Progenitor cell of endocrine pancreas (in vitro differentiated cells): ENCODE results near the gene HNF4A. TPM values are rescaled to one million over a fixed set of nuclear protein-coding genes. Genes with fewer than 3 reads are reported as not detected.

ENCODE experiments used
- DNase-seq: peaks from one replicate; pipeline ENCODE4 v3.0.0; 2021; ENCODE audit warnings: low spot score; ENCODE audit not compliant: unreplicated experiment
- H3K27ac Mint-ChIP-seq: 2 replicates; pipeline ENCODE4 v1.8.0; 2021; ENCODE audit warnings: mild to moderate bottlenecking, moderate library complexity, mixed read lengths
- H3K27me3 Mint-ChIP-seq: 2 replicates; pipeline ENCODE4 v1.8.0; 2021; ENCODE audit warnings: mixed read lengths
- H3K36me3 Mint-ChIP-seq: 2 replicates; pipeline ENCODE4 v1.8.0; 2022; ENCODE audit warnings: mixed read lengths; ENCODE audit not compliant: insufficient read depth
- H3K4me1 Mint-ChIP-seq: 2 replicates; pipeline ENCODE4 v1.8.0; 2021; ENCODE audit warnings: low read depth, mixed read lengths
- H3K4me3 Mint-ChIP-seq: 2 replicates; pipeline ENCODE4 v1.8.0; 2021; ENCODE audit warnings: low read depth, mild to moderate bottlenecking, moderate library complexity, mixed read lengths
- H3K9me3 Mint-ChIP-seq: 2 replicates; pipeline ENCODE4 v1.8.0; 2021; ENCODE audit warnings: low read depth, mixed read lengths
- total RNA-seq: library from RNA; stranded (reverse); gene quantifications from 2 replicates; pipeline ENCODE4 v1.2.1, GENCODE V29; 2021
- TF ChIP-seq, protein P1 (sequence below): fragments of 200-600 bp; sonication (generic); IDR thresholded peaks from one replicate; pipeline ENCODE4 v1.5.0; 2021; ENCODE audit warnings: antibody characterized with exemption, mild to moderate bottlenecking; ENCODE audit not compliant: unreplicated experiment

HNF4A gene
- total RNA-seq, 1 donor from 2014 or later = 72.9 TPM

DNA sequence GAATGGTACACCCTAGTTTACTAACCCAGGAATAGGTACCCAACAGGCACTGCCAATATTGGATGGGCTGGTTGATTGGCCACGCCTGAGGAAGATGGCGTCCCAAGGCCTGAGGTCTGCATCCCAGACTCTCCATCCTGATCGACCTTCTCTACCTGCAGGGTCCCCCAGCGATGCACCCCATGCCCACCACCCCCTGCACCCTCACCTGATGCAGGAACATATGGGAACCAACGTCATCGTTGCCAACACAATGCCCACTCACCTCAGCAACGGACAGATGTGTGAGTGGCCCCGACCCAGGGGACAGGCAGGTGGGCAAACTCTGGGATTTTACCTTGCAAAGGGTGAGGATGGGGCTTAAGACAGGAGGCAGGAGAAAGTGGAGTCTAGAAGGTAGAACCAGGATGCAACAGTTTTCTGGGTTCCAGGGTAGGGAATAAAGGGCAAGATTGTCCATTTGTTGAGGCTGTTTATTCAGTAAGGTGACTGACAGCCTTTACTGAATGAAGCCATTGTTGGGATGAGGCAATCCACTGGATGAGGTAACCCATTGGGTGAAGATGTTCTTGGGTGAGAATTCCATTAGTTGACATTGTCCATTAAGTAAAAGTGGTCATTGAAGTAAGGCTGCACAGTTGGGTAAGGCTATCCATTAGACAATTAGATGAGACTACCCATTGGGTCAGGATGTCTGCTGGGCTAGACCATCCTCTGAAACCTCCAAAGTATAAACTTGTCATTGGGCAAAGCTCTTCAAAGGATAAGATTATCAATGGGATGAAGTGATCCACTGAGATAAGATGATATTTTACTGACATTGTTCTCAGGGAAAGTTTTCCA is 72.9 kb downstream of the HNF4A start:
- Mint-ChIP-seq H3K4me3 (no peak overlapping the region), H3K27ac (no peak overlapping the region), H3K36me3 (peaks cover 21% of the 10 kb centered on the region), H3K9me3 (no peaks in the 10 kb centered on the region), H3K27me3 (no peaks in the 10 kb centered on the region), H3K4me1 (no peaks in the 10 kb centered on the region)
- no peak for DNase-seq
- TF ChIP-seq, protein P1, sequence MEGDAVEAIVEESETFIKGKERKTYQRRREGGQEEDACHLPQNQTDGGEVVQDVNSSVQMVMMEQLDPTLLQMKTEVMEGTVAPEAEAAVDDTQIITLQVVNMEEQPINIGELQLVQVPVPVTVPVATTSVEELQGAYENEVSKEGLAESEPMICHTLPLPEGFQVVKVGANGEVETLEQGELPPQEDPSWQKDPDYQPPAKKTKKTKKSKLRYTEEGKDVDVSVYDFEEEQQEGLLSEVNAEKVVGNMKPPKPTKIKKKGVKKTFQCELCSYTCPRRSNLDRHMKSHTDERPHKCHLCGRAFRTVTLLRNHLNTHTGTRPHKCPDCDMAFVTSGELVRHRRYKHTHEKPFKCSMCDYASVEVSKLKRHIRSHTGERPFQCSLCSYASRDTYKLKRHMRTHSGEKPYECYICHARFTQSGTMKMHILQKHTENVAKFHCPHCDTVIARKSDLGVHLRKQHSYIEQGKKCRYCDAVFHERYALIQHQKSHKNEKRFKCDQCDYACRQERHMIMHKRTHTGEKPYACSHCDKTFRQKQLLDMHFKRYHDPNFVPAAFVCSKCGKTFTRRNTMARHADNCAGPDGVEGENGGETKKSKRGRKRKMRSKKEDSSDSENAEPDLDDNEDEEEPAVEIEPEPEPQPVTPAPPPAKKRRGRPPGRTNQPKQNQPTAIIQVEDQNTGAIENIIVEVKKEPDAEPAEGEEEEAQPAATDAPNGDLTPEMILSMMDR = no peak

DNA sequence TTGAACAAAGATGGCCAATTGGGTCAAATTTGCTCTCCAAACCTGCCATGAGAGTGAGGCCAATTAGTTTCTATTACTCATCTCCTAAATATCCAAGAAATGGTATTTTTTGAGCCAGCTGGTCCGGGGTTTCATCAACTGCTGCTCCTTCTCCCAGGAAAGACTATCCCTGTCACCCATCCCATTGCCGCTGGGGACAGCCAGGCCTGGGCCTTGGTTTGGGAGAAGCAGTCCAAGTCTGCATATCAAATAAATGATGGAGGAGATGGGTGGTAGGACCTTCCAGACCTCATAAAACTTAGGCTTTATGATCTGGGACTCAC is 73.5 kb downstream of the HNF4A start:
- Mint-ChIP-seq H3K4me3 (no peak overlapping the region), H3K4me1 (no peaks in the 10 kb centered on the region), H3K9me3 (no peaks in the 10 kb centered on the region), H3K36me3 (peaks cover 19% of the 10 kb centered on the region), H3K27ac (no peak overlapping the region), H3K27me3 (no peaks in the 10 kb centered on the region)
- DNase-seq = no peak
- TF ChIP-seq, protein P1 = no peak

DNA sequence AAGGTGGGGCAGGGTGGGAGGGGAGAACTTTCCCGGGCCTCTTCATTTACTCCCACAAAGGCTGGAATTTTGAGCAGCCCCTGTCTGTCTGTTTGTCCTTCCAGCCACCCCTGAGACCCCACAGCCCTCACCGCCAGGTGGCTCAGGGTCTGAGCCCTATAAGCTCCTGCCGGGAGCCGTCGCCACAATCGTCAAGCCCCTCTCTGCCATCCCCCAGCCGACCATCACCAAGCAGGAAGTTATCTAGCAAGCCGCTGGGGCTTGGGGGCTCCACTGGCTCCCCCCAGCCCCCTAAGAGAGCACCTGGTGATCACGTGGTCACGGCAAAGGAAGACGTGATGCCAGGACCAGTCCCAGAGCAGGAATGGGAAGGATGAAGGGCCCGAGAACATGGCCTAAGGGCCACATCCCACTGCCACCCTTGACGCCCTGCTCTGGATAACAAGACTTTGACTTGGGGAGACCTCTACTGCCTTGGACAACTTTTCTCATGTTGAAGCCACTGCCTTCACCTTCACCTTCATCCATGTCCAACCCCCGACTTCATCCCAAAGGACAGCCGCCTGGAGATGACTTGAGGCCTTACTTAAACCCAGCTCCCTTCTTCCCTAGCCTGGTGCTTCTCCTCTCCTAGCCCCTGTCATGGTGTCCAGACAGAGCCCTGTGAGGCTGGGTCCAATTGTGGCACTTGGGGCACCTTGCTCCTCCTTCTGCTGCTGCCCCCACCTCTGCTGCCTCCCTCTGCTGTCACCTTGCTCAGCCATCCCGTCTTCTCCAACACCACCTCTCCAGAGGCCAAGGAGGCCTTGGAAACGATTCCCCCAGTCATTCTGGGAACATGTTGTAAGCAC is 74.1 kb downstream of the HNF4A start:
- peaks cover 19% of the 10 kb centered on the region for H3K36me3 Mint-ChIP-seq
- DNase-seq = no peak
- H3K27me3 Mint-ChIP-seq = no peaks in the 10 kb centered on the region
- no peaks in the 10 kb centered on the region for H3K9me3 Mint-ChIP-seq
- no peak overlapping the region for H3K27ac Mint-ChIP-seq
- H3K4me1 Mint-ChIP-seq = no peaks in the 10 kb centered on the region
- TF ChIP-seq, protein P1 = no peak
- no peak overlapping the region for H3K4me3 Mint-ChIP-seq

DNA sequence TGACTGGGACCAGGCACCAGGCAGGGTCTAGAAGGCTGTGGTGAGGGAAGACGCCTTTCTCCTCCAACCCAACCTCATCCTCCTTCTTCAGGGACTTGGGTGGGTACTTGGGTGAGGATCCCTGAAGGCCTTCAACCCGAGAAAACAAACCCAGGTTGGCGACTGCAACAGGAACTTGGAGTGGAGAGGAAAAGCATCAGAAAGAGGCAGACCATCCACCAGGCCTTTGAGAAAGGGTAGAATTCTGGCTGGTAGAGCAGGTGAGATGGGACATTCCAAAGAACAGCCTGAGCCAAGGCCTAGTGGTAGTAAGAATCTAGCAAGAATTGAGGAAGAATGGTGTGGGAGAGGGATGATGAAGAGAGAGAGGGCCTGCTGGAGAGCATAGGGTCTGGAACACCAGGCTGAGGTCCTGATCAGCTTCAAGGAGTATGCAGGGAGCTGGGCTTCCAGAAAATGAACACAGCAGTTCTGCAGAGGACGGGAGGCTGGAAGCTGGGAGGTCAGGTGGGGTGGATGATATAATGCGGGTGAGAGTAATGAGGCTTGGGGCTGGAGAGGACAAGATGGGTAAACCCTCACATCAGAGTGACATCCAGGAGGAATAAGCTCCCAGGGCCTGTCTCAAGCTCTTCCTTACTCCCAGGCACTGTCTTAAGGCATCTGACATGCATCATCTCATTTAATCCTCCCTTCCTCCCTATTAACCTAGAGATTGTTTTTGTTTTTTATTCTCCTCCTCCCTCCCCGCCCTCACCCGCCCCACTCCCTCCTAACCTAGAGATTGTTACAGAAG is 75.0 kb downstream of the HNF4A start:
- H3K4me3 Mint-ChIP-seq = no peak overlapping the region
- H3K9me3 Mint-ChIP-seq = no peaks in the 10 kb centered on the region
- H3K36me3 Mint-ChIP-seq = peaks cover 19% of the 10 kb centered on the region
- DNase-seq = no peak
- H3K27me3 Mint-ChIP-seq = no peaks in the 10 kb centered on the region
- no peaks in the 10 kb centered on the region for H3K4me1 Mint-ChIP-seq
- peak overlapping the region; percentile 37 for H3K27ac Mint-ChIP-seq
- TF ChIP-seq, protein P1 = no peak

DNA sequence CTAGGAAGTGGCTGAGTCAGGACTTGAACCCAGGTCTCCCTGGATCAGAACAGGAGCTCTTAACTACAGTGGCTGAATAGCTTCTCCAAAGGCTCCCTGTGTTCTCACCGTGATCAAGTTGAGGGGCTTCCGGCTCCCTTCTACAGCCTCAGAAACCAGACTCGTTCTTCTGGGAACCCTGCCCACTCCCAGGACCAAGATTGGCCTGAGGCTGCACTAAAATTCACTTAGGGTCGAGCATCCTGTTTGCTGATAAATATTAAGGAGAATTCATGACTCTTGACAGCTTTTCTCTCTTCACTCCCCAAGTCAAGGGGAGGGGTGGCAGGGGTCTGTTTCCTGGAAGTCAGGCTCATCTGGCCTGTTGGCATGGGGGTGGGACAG is 75.6 kb downstream of the HNF4A start:
- DNase-seq = no peak
- Mint-ChIP-seq H3K27ac (no peak overlapping the region), H3K4me1 (no peaks in the 10 kb centered on the region), H3K9me3 (no peaks in the 10 kb centered on the region), H3K36me3 (peaks cover 19% of the 10 kb centered on the region), H3K4me3 (no peak overlapping the region), H3K27me3 (no peaks in the 10 kb centered on the region)
- TF ChIP-seq, protein P1 = no peak
